Esophagus mucosa (tissue), 1 donor: ENCODE measurements around the gene HLCS. TPM values are rescaled to one million over a fixed set of nuclear protein-coding genes. Genes with fewer than 3 reads are reported as not detected.

Experiments used
- ATAC-seq: fragments of 200-7000 bp; cut with Tn5 transposase; one replicate; pipeline ENCODE4 v1.9.1; 2020
- total RNA-seq: library from RNA; stranded (reverse); gene quantifications from one replicate; pipeline ENCODE4 v1.2.4, GENCODE V29; 2023
- donor health status: DM: yes; HTN: yes; CAD: no.

The HLCS gene
- total RNA-seq, 1 donor from 2014 or later = 11.6 TPM

DNA sequence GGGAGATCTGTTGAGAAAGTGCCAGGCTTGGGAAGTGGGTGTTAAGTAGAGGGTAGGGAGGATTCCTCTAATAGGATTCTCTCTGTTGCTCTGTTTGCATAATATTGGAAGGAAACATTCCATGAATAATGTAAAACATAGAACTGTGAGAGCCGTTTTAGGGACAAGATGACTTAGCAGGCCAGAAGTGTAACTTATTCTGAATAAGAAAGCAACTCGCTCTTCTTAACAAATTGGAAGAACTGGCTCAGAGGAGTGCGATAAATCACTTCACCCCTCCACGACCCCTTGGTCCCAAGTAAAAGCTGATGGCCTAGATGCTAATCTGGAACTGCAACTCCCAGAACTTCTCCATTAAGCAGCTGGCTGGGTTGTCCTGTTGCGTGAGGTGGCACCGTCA, 248.5 kb downstream of the HLCS start:
- ATAC-seq = no peak

DNA sequence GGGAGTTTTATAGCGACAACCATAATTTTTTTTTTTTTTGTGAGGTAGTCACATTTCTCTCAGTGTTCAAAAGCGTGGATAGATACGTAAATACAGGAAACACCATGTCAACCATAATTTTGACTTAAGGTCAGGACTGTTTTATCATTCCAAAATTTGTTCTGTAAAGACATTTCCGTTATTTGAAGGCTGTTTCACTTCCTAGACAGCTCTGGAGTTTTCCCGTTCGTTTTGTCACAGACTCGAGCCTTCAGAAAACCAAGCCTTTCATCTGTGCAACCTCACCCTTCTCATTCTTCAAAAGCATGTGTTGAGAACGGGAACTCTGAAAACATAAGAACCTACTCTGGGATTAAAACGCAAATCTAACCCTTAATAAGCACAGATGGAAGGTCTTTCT, 249.6 kb downstream of the HLCS start:
- ATAC-seq = no peak

DNA sequence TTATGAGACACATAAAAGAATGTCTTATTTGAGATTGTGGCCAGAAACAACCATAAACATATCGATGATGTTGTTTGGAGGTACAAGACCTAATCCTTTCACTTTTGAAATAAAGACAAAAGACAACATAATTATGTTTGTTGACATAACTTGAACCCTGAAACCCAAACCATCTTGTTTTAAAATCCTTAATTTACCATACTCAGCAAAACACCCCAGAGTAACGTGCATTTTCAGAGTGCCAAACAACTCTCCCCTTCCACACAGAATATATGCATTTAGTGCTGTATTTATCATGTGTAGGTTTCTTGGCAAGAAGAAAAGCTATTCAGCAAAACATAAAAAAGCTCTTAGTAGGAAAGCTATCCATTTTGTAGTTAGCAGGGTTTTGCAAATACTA, 250.1 kb downstream of the HLCS start:
- ATAC-seq = no peak

DNA sequence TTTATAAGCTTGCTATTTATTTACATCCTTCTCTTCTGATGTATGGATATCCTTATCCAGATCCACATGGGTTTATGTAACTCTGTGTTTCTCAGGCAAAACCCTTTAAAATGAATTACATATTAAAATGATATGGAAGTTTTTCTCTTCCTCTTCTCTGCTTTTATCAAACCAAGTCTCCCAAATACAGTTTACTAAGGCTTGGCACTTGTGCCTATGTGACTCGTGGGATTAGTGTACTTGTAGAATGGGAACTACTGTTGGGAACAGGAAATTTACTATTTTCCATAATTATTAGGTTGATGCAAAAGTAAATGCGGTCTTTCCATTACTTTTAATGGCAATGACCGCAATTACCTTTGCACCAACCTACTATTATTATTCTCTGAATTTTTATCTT, 252.7 kb downstream of the HLCS start:
- ATAC-seq = no peak

DNA sequence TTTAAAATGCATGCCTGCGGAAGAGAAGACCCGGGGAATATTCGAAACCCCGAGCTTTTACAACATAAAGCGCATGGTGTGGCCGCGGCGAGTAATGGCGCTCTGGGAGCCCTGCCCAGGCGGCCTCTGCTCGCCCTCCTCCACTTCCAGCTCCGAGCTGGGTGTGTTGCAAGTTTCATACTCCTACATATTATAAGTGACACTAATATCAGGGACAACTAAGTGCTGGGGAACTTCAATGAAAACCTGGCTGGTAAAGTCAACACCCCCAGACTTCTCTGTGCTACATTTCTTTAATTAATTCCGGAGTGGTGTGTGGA, 255.8 kb downstream of the HLCS start:
- peak; percentile 23 for ATAC-seq

DNA sequence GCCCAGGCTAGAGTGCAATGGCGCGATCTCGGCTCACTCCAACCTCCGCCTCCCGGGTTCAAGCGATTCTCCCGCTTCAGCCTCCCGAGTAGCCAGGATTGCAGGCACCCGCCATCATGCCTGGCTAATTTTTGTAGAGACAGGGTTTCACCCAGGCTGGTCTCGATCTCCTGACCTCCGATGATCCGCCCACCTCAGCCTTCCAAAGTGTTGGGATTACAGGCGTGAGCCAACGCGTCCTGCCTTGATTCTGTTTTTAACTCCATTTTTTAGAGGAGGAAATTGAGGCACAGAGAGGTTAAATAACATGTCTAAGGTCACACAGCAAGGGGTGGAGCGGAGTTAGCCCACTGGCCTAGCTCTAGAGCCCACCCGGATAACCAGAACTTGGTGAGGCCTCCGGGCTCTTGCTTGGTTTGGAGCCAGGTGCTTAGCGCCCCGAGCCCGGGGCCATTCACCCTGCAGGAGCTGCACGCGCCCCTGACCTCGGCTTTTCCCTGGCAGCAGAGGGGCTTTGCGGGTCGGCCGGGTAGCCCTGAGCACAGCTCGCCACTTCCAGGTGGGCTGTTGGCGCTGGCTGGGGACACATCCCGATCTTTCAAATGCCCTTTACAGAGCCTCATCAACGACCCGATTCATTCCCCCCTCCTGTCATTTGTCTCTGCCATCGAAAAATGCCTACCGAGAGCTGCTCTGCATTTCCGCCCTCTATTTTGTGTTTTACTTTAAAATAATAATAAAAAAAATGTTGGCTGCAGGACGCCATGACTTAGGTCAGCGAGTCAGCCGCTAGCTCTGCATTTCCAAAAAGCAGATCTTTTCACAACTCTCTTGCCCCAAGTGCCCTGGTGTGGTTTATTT, 256.4 kb downstream of the HLCS start:
- no peak for ATAC-seq

DNA sequence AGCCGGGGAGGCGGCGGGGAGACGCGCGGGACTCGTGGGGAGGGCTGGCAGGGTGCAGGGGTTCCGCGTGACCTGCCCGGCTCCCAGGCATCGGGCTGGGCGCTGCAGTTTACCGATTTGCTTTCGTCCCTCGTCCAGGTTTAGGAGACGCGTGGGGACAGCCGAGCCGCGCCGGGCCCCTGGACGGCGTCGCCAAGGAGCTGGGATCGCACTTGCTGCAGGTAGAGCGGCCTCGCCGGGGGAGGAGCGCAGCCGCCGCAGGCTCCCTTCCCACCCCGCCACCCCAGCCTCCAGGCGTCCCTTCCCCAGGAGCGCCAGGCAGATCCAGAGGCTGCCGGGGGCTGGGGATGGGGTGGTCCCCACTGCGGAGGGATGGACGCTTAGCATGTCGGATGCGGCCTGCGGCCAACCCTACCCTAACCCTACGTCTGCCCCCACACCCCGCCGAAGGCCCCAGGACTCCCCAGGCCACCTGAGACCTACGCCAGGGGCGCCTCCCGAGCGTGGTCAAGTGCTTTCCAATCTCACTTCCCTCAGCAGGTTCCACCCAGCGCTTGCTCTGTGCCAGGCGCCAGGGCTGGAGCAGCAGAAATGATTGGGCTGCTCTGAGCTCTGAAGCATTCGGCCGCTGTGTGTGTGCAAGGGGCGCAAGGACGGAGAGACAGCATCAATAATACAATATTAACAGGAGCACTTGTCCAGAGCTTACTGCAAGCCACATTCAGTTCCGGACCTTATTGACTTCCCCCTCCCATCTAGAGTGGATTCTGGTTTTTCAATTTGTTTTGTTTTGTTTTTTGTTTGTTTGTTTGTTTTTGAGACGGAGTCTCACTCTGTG, 257.2 kb downstream of the HLCS start:
- ATAC-seq = peak; percentile 14

DNA sequence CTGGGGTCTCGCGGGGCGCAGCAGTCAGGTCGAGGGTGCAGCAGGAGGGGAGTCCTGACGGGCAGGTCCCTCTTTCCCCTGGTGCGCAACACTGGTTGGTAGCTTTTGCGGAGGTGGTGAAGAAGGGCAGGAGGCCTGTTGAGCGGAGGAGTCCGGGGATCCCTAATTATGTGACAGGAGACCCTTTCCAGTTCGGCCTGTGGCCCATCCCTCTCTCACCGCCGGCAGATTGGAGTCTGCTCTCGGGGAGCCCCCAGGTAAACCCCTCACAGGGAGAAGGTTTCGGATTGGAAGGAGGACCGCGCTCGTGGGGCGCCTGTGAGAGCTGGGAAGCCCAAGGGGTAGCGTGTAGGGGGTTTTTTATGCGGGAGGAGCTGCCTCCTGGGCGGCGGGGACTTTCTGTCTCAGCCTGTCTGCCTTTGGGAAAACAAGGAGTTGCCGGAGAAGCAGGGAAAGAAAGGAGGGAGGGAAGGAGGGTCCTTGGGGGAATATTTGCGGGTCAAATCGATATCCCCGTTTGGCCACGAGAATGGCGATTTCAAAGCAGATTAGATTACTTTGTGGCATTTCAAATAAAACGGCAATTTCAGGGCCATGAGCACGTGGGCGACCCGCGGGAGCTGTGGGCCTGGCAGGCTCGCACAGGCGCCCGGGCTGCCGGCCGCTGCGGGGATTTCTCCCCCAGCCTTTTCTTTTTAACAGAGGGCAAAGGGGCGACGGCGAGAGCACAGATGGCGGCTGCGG, 258.0 kb downstream of the HLCS start:
- ATAC-seq = no peak

DNA sequence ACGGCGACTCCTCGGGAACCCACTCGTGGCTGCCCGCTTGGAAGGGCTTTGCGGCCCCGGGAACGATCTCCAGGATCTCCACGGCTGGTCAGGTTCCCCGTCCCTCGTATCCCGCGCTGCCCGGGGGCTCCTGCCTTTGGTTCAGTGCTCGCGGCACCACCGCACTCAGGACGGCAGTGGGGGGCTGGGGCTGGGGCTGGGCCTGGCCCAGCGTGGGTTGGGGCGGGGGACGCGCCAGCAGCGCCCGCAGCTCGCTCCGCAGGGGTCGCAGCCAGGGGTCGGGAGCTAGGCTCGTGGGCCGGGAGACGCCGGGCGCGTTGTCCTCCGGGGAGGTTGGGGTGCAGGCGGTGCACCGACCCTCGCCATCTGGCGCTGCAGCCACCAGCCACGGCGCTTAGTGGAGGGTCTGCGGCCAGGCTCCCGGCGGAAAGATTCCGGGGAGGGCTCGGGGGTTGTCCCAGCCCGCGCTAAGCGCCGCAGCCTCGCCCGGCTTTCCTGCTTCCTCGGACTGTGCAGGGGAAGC, 258.6 kb downstream of the HLCS start:
- ATAC-seq = peak; percentile 1

DNA sequence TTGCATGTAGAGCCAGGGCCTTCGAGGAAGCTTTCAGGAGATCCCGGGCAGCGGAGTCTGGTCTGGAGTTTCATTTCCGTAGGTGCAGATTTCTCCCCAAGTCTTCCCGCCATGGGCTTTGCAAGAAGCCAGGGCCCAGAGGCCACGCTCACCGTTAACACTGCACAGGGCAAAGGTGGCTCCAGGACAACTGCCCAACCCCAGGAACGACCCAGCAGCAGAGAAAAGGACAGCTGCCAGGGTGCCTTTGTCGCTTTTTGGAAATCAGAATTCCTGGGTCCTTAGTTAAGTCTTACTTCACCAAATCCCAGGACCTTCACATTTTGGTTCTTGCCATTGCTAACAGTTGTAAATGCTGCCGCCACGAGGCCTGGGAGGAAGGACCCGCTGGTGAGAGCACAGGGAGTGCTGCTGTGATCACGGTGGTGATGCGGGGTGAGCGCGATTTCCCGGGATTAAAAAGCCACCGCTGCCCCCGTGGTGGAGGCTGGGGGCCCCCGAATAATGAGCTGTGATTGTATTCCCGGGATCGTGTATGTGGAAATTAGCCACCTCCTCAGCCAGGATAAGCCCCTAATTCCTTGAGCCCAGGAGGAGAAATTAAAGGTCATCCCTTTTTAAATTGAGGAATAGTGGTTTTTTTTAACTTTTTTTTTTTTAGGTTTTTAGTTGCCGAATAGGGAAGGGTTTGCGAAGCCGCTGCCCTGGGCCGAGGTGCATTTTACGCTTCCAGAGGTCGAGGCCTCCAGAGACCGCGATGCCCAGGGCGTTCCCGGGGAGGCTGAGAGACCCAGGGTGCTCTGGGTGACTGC, 259.3 kb downstream of the HLCS start:
- peak; percentile 25 for ATAC-seq

DNA sequence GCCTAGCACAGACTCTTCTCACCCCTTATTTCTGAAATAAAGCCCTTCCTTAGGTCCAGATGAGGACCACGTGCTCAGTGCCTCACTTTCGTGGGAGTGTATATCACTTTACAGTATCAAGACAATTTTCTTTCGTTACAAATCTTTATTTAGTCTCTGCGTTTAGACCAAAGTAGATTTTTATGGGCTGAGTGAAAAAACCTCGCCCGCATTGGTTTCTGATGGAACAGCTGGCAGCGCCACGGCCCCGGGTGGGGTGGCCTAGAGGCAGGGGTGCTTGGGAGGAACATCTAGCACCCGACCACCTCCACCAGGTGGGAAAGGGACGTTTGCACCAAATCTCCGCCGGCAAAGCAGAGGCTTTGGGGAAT, 260.0 kb downstream of the HLCS start:
- no peak for ATAC-seq

DNA sequence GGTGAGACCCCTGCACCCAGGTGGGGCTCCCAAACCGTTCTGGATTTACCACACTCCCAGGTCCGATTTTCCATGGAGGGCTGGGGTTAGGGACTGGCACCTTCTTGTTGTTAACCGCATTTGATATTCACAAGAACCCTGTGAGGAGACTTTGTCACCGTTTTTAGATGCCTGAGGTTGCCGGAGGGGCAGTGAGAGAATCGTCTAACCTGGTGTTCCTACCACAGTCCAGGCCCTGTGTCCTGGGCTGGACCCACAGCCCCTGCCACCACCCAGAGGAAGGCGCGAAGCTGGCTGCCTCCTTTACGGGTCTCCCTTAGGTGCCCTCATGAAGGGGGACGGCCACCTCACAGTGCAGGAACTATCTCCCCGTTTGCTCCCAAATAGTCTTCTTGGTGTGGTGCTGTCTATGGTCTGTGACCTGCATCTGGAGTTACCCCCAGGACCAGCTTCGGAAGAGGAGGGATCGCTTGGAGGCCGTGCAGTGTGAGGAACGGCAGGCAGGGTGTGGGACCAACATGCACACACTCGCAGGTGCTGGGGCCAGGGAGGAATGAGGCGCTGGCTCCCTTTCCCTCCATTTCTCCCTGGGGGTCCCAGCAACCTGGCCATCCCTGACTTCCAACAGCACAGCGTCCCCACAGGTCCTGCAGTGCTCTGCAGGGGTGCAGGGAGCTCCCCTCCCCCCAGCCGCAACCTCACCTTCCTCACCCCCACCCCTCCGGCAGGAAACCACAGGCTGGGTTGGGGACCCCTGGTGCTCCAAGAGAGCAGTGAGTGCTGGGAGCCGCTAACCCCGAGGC, 260.6 kb downstream of the HLCS start:
- ATAC-seq = peak; percentile 14

DNA sequence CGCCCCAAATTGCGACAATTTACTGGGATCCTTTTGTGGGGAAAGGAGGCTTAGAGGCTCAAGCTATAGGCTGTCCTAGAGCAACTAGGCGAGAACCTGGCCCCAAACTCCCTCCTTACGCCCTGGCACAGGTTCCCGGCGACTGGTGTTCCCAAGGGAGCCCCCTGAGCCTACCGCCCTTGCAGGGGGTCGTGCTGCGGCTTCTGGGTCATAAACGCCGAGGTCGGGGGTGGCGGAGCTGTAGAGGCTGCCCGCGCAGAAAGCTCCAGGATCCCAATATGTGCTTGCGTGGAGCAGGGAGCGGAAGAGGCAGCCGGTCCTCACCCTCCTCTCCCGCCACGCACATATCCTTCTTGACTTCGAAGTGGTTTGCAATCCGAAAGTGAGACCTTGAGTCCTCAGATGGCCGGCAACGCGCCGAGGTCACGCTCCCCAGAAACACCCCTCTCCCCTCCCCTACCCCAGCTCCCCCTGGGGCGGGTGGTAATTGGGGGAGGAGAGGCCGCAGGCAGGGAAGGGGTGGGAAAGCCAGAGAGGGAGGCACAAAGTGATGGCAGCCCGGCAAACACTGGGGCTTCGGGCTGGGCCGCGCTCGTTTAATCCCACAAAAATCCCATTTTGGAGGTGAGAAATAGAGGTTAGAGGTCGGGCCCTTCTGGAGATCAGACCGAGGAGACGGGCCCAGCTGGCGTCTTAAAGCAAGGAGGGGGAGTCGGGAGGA, 261.4 kb downstream of the HLCS start:
- ATAC-seq = no peak

DNA sequence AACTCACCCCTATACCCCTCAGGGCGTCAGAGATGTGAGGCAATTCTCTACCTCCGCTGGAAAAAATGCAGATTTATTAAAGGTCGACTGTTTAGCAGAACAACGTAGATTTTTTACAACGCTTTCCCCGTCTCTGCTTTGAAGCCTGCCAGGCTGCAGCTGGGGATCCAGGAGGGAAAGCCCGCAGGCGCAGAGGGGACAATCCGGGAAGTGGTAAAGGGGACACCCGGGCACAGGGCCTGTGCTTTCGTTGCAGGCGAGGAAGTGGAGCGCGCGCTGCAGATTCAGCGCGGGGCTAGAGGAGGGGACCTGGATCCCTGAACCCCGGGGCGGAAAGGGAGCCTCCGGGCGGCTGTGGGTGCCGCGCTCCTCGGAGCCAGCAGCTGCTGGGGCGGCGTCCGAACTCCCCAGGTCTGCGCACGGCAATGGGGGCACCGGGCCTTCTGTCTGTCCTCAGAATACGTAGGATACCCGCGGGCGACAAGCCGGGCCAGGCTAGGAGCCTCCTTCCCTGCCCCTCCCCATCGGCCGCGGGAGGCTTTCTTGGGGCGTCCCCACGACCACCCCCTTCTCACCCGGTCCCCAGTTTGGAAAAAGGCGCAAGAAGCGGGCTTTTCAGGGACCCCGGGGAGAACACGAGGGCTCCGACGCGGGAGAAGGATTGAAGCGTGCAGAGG, 262.1 kb downstream of the HLCS start:
- ATAC-seq = no peak

DNA sequence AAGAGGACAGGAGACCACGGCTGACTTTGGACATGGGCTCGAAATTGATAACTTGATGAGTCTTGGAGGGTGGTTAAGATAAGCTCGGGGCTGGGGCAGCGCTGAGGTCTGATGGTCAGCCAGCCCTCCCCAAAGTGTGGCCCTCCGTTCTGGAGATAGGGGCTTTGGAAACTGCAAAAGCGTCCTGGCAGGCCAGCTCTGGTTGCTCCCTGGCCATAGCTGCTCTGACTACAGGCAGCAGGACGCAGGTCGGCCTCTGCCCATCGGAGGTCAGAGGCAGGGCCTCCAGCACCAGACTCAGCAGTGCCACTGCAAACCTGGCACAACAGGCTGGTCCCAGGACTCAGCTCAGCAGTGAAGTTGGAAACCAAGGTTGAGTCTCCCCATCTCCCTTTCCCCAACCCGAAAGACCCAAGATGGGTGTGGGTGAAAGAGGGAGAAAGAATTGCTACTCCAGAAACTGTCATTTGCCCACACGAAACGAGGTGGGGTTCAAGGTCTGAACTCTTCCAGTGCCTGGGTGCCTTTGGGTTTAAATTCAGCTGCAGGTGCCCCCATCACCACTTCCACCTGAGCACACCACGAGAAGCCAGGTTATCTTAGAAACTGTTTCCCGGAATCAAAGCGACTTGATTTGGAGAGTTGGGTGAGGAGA, 262.7 kb downstream of the HLCS start:
- no peak for ATAC-seq

DNA sequence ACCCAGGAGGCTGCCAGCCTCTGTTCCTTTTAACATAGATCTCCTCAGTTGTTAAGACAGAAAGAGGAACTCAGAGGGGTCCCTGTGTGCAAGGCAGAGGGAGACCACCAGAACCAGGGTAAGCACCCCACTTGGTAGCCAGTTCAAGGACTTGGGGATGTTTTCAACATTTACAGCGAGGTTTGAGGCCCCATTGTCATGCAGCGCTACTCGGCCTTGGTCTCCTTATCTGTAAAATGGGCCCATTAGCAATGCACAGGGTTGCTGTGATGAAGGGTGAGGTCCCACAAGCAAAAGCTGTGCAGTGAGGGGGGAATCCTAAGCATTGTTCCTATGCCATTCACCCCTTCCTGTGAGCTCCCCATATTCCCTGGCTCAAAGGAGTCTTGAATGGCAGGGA, 263.3 kb downstream of the HLCS start:
- ATAC-seq = no peak

DNA sequence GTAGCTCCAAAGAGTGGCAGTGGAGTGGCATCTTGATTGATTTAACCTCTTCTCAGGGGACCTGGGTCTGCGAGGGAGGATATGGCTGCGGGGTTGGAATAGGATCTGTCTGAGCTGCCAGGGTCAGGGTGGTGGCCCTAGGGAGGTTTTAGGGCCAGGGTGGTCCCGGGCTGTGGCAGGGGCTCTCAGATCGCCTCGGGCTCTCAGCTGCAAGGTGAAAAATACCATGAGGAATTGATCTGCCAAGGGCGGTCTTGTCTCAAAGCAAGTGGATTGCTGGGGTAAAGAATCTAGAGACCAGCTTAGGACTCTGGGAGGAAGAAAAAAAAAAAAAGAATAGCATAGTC, 263.9 kb downstream of the HLCS start:
- ATAC-seq = no peak

DNA sequence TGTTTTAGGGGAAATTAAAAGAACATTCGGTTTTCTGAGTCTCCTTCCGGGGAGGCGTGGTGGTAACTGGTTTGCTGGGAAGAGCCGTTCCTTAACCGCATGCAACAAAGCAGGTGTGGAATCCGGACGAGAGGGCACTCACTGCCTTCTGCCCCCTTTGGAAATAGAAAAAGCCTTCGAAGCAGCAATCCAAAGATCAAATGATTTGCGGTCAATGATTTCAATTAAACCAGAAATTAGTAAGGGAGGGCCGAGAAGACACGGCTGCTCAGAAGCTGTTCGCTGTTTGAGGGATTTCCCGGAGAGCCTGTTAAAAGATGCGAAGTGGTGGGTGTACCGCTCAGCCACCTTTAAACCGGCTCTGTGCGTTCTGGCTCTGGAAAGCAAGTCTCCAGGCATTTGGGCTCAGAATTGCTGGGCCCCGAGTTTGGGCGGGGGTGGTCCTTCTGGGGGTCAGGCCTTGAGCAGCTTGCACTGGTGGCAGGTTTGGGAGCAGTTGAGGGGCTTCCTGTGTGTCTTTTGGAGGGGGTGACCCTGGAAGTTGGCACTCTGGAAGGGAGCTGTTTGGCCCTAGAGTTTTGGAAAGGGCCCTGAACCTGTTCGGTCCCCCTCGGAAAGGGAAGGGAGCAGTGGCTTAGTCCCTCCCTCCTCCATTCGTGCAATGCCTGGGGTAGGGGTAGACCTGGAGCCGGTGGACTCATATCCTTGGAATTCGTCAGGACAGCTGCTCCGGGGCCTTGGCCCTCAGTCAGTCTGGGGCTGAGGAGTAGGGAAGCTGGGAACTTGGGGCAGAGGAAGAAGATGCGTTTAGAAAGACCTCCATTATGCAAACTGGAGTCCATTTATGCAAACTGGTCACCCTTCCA, 264.5 kb downstream of the HLCS start:
- no peak for ATAC-seq
